Liver (tissue), 9 donors: ENCODE data around the gene KIAA0513. TPM values are rescaled to one million over a fixed set of nuclear protein-coding genes. Genes with fewer than 3 reads are reported as not detected.

Experiments used
- DNase-seq: peaks from one replicate; pipeline ENCODE4 v3.0.0-alpha.2; 2017; ENCODE audit warnings: low spot score
- H3K27ac ChIP-seq, 2 donors: one replicate each; pipeline ENCODE4 v1.7.0; 2013; ENCODE audit warnings: inconsistent platforms in 2 of 2, low read length in 2 of 2, control low read depth in 1 of 2, low read depth in 1 of 2, mild to moderate bottlenecking in 1 of 2
- H3K27me3 ChIP-seq, 4 donors: one replicate each; pipeline versions ENCODE4 v1.6.1 to v1.7.0; 2013; ENCODE audit warnings: low read length in 3 of 4, inconsistent platforms in 1 of 4, mild to moderate bottlenecking in 1 of 4, moderate library complexity in 1 of 4; ENCODE audit not compliant: control insufficient read depth in 4 of 4, insufficient read depth in 4 of 4
- H3K36me3 ChIP-seq, 4 donors: one replicate each; pipeline versions ENCODE4 v1.6.1 to v1.7.0; 2013; ENCODE audit warnings: low read length in 3 of 4, mild to moderate bottlenecking in 3 of 4, low read depth in 1 of 4, moderate library complexity in 1 of 4; ENCODE audit not compliant: control insufficient read depth in 4 of 4, insufficient read depth in 3 of 4
- H3K4me1 ChIP-seq, 4 donors: one replicate each; pipeline versions ENCODE4 v1.6.1 to v1.7.0; 2013; ENCODE audit warnings: low read length in 3 of 4, mild to moderate bottlenecking in 3 of 4, moderate library complexity in 1 of 4; ENCODE audit not compliant: control insufficient read depth in 4 of 4, insufficient read depth in 4 of 4
- H3K4me3 ChIP-seq, 3 donors: one replicate each; pipeline versions ENCODE4 v1.6.1 to v1.7.0; 2013; ENCODE audit warnings: low read length in 3 of 3, control low read depth in 1 of 3, low read depth in 1 of 3, mild to moderate bottlenecking in 1 of 3
- H3K9ac ChIP-seq, 2 donors: one replicate each; pipeline ENCODE4 v1.7.0; 2013; ENCODE audit warnings: low read length in 2 of 2, mild to moderate bottlenecking in 2 of 2, moderate library complexity in 2 of 2, control low read depth in 1 of 2, low read depth in 1 of 2
- H3K9me3 ChIP-seq, 4 donors: one replicate each; pipeline versions ENCODE4 v1.6.1 to v1.7.0; 2013; ENCODE audit warnings: low read length in 3 of 4; ENCODE audit not compliant: control insufficient read depth in 4 of 4
- ATF3 ChIP-seq: IDR thresholded peaks from 2 replicates; pipeline ENCODE4 v1.6.1; 2016; ENCODE audit warnings: antibody characterized with exemption
- EGR1 ChIP-seq, 2 donors: IDR thresholded peaks; 2 replicates each; pipeline ENCODE4 v1.6.1; 2016 to 2018; ENCODE audit warnings: antibody characterized with exemption in 2 of 2, low read depth in 2 of 2
- FOXA1 ChIP-seq: IDR thresholded peaks from 2 replicates; pipeline ENCODE4 v1.6.1; 2016; ENCODE audit warnings: antibody characterized with exemption
- FOXA2 ChIP-seq: IDR thresholded peaks from 2 replicates; pipeline ENCODE4 v1.6.1; 2016; ENCODE audit warnings: antibody characterized with exemption
- GABPA ChIP-seq, 2 donors: IDR thresholded peaks in 1 of 2; conservative IDR thresholded peaks in 1 of 2; 2 replicates each; pipeline ENCODE4 v1.6.1; 2016; ENCODE audit warnings: antibody characterized with exemption in 2 of 2, mild to moderate bottlenecking in 1 of 2, moderate library complexity in 1 of 2
- HNF4A ChIP-seq, 2 donors: conservative IDR thresholded peaks; 2 replicates each; pipeline ENCODE4 v1.6.1; 2016; ENCODE audit warnings: antibody characterized with exemption in 2 of 2, mild to moderate bottlenecking in 2 of 2
- HNF4G ChIP-seq: IDR thresholded peaks from 2 replicates; pipeline ENCODE4 v1.6.1; 2016; ENCODE audit warnings: antibody characterized with exemption
- JUND ChIP-seq, 2 donors: IDR thresholded peaks; 2 replicates each; pipeline ENCODE4 v1.6.1; 2016; ENCODE audit warnings: antibody characterized with exemption in 2 of 2
- MAX ChIP-seq: IDR thresholded peaks from 2 replicates; pipeline ENCODE4 v1.6.1; 2016; ENCODE audit warnings: antibody characterized with exemption
- NR2F2 ChIP-seq: IDR thresholded peaks from 2 replicates; pipeline ENCODE4 v1.6.1; 2016; ENCODE audit warnings: antibody characterized with exemption
- RAD21 ChIP-seq, 2 donors: IDR thresholded peaks; 2 replicates each; pipeline ENCODE4 v1.6.1; 2016; ENCODE audit warnings: antibody characterized with exemption in 2 of 2, mild to moderate bottlenecking in 2 of 2
- RXRA ChIP-seq, 2 donors: IDR thresholded peaks; 2 replicates each; pipeline ENCODE4 v1.6.1; 2017 to 2018; ENCODE audit warnings: antibody characterized with exemption in 2 of 2, mild to moderate bottlenecking in 1 of 2
- SP1 ChIP-seq: IDR thresholded peaks from 2 replicates; pipeline ENCODE4 v1.6.1; 2018; ENCODE audit warnings: antibody characterized with exemption, mild to moderate bottlenecking
- TAF1 ChIP-seq: conservative IDR thresholded peaks from 2 replicates; pipeline ENCODE4 v1.6.1; 2016; ENCODE audit warnings: antibody characterized with exemption, mild to moderate bottlenecking
- YY1 ChIP-seq: IDR thresholded peaks from 2 replicates; pipeline ENCODE4 v1.6.1; 2016; ENCODE audit warnings: antibody characterized with exemption, mild to moderate bottlenecking
- WGBS: extraction: QIAGEN DNeasy Blood & Tissue Kit; methylation state at CpG from one replicate; pipeline ENCODE4 v1.1.7; 2013; 5-methylcytosine and 5-hydroxymethylcytosine counted together
- polyA plus RNA-seq, 2 donors: library from polyadenylated mRNA; stranded (reverse) in 1 of 2; unstranded in 1 of 2; fragments of 200-250 nt in 1 of 2; fragments of >200 nt in 1 of 2; fragmentation: Nextera tagmentation in 1 of 2; extraction: Ambion mirVana in 1 of 2; gene quantifications; one replicate each; pipeline versions ENCODE4 v1.2.1 to v1.2.3, GENCODE V29; 2013 to 2015
- total RNA-seq, 2 donors: library from RNA; depleted of rRNA; stranded (reverse); fragments of >200 nt; gene quantifications; one replicate each; pipeline ENCODE4 v1.2.3, GENCODE V29; 2014
- TF ChIP-seq, protein P1 (sequence below): IDR thresholded peaks from 2 replicates; pipeline ENCODE4 v1.6.1; 2016; ENCODE audit warnings: antibody characterized with exemption, mild to moderate bottlenecking
- TF ChIP-seq, protein P2 (sequence below): IDR thresholded peaks from 2 replicates; pipeline ENCODE4 v1.6.1; 2016; ENCODE audit warnings: antibody characterized with exemption
- donor health status: healthy.
- donor health status: healthy.
- donor health status: healthy.
- donor health status: healthy.
- donor health status: healthy.

KIAA0513 gene
- total and polyA plus RNA-seq, 4 donors = 1.5 to 5.9 (median 2.9) TPM

- Histone ChIP-seq H3K4me3 (no peak overlapping the region), H3K27ac (no peak overlapping the region), H3K9me3 (no peaks in the 10 kb centered on the region), H3K9ac (no peak overlapping the region), H3K27me3 (no peaks in the 10 kb centered on the region), H3K4me1 (peaks cover 0 to 7% (median 3%) of the 10 kb centered on the region in 4 donors), H3K36me3 (no peaks in the 10 kb centered on the region)
- no peak for TF ChIP-seq GABPA (IDR thresholded peaks at IDR 0.05 in 1 of 2, conservative IDR thresholded peaks at IDR 0.05 in 1 of 2)
- TF ChIP-seq, protein P1, sequence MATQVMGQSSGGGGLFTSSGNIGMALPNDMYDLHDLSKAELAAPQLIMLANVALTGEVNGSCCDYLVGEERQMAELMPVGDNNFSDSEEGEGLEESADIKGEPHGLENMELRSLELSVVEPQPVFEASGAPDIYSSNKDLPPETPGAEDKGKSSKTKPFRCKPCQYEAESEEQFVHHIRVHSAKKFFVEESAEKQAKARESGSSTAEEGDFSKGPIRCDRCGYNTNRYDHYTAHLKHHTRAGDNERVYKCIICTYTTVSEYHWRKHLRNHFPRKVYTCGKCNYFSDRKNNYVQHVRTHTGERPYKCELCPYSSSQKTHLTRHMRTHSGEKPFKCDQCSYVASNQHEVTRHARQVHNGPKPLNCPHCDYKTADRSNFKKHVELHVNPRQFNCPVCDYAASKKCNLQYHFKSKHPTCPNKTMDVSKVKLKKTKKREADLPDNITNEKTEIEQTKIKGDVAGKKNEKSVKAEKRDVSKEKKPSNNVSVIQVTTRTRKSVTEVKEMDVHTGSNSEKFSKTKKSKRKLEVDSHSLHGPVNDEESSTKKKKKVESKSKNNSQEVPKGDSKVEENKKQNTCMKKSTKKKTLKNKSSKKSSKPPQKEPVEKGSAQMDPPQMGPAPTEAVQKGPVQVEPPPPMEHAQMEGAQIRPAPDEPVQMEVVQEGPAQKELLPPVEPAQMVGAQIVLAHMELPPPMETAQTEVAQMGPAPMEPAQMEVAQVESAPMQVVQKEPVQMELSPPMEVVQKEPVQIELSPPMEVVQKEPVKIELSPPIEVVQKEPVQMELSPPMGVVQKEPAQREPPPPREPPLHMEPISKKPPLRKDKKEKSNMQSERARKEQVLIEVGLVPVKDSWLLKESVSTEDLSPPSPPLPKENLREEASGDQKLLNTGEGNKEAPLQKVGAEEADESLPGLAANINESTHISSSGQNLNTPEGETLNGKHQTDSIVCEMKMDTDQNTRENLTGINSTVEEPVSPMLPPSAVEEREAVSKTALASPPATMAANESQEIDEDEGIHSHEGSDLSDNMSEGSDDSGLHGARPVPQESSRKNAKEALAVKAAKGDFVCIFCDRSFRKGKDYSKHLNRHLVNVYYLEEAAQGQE = no peak
- TF ChIP-seq, protein P2, sequence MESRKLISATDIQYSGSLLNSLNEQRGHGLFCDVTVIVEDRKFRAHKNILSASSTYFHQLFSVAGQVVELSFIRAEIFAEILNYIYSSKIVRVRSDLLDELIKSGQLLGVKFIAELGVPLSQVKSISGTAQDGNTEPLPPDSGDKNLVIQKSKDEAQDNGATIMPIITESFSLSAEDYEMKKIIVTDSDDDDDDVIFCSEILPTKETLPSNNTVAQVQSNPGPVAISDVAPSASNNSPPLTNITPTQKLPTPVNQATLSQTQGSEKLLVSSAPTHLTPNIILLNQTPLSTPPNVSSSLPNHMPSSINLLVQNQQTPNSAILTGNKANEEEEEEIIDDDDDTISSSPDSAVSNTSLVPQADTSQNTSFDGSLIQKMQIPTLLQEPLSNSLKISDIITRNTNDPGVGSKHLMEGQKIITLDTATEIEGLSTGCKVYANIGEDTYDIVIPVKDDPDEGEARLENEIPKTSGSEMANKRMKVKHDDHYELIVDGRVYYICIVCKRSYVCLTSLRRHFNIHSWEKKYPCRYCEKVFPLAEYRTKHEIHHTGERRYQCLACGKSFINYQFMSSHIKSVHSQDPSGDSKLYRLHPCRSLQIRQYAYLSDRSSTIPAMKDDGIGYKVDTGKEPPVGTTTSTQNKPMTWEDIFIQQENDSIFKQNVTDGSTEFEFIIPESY = no peak
- TF ChIP-seq HNF4A (conservative IDR thresholded peaks at IDR 0.05) = no peak
- TF ChIP-seq FOXA2 = no peak
- no peak for TF ChIP-seq SP1
- TF ChIP-seq MAX = no peak
- TF ChIP-seq RXRA (IDR thresholded peaks at IDR 0.05) = no peak
- TF ChIP-seq ATF3 = no peak
- no peak for TF ChIP-seq RAD21 (IDR thresholded peaks at IDR 0.05)
- no peak for TF ChIP-seq JUND (IDR thresholded peaks at IDR 0.05)
- TF ChIP-seq NR2F2 = no peak
- no peak for TF ChIP-seq FOXA1
- TF ChIP-seq TAF1 = no peak
- TF ChIP-seq YY1 = no peak
- DNase-seq = no peak
- 89% methylated on average over 18 of the region's 18 CpGs for WGBS
Observed at GRCh38 chr16:85092851-85093250, 65.3 kb downstream of the KIAA0513 start.

GRCh38 chr16:85093705-85094104, 66.1 kb downstream of the KIAA0513 start:
- Histone ChIP-seq H3K9me3 (no peaks in the 10 kb centered on the region), H3K4me1 (peaks cover 0 to 7% (median 3%) of the 10 kb centered on the region in 4 donors), H3K27me3 (no peaks in the 10 kb centered on the region), H3K27ac (no peak overlapping the region), H3K9ac (no peak overlapping the region), H3K4me3 (no peak overlapping the region), H3K36me3 (no peaks in the 10 kb centered on the region)
- DNase-seq = no peak
- TF ChIP-seq YY1 (no peak), GABPA (IDR thresholded peaks at IDR 0.05 in 1 of 2, conservative IDR thresholded peaks at IDR 0.05 in 1 of 2) (no peak), NR2F2 (no peak), HNF4G (no peak), RAD21 (IDR thresholded peaks at IDR 0.05) (no peak), ATF3 (no peak), TAF1 (no peak), FOXA2 (no peak), MAX (no peak), RXRA (IDR thresholded peaks at IDR 0.05) (no peak), EGR1 (IDR thresholded peaks at IDR 0.05; ENCODE audit: low read depth in 2 of 2) (no peak), HNF4A (conservative IDR thresholded peaks at IDR 0.05) (no peak)
- TF ChIP-seq, protein P1 = no peak
- TF ChIP-seq, protein P2 = no peak
- 78% methylated on average over 13 of the region's 13 CpGs for WGBS
